ENCODE results near the gene TTC39C.
"Not testable (repeated sequence)": the region's sequence is repeated elsewhere in the genome, so short reads cannot be mapped to it uniquely, and the experiment has no call there.

TTC39C gene

DNA sequence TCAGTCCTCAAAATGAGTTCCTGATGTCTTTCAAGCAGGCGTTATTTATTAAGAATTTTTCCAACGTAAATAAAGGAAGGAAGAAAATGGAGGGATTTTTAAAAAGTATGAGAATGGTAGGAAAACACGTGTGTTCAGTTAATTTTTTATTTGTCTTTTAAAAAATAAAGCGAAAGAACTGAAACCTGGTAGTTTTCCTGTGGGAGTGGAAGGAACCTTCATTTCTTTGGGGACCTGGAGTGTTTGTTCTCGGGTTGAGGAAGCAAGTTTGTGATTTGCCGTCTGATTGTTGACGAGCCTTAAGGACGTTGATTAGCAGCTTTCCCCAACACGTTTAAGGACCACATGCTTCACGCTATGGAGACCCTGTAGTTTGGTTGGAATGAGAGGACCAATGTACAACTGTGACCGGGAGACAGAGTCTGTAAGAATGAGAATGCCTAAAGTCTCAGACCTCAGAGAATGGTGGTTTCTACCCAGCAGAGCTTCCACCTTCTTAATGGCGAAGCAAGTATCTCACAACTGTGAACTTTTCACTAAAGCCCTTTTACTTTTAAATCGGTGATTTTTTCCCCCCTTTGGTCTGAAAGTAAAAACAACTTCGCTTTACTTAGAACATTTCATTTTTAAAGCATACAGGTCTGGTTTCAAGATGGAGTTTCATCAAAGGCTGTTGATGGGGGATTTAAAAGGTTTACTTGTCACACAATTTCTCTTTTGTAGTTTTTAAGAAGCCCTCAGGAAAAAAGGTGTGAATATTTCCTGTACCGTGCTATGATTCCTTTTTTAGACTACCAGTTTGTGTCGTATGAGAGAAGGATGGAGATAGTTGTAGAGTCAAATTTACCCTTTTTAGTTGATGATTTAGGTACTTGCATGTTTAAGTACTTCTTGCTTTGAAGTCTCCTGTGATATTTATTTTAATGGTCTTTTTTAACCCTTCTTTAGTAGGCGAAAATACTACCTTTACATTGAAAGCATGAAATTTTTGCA, 1.4 kb downstream of the TTC39C start:
- DNase-seq (ENCODE audit: extremely low read depth in 1 of 2, low read depth in 1 of 2): no peak

DNA sequence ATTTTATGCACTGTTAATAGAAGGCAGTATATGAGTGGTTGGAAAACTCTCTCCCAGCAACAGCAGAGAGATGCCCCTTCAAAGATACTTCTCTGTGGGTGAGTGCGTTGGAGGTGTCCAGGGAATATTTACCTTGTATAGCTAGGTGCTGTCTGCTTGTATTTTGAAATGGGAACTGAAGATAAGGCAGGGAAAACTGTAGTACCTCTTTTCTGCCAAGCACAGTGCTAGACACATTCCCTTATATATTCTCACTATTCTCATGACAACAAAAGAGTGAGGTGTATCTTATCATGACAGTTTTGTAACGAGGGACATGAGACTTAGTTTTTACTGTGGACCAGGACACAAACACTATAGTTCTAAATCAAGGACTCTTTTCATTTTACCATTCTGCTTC, 2.1 kb downstream of the TTC39C start:
- DNase-seq (ENCODE audit: extremely low read depth in 1 of 2, low read depth in 1 of 2): no peak

DNA sequence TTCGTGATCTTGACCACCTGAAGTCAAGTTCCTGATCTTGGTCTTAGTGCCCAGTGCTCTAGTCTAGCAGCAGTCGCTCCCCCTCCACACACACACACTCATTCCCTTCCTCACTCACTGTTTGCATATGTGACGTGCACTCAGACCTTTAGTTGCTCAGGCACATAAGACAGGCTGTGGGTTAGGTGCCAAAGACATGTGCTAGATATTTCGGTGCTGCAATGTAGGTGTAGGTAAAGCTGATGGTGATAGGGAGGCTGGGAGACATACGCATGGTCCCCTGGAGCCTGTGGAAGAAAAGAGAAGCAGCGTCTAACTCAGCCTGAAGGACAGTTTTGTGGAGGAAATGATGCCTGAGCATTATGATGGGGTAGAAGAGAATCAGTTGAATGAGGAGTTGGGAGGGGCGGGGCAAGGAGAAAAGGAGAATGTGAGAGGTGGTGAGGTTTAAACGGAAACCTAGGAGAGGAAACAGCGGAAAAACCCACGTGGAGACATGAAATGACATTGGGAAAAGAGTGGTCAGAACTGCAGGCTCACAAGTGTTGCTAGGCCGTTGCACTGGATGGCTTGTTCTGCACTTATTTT, 3.8 kb downstream of the TTC39C start:
- no peak for DNase-seq (ENCODE audit: extremely low read depth in 1 of 2, low read depth in 1 of 2)

DNA sequence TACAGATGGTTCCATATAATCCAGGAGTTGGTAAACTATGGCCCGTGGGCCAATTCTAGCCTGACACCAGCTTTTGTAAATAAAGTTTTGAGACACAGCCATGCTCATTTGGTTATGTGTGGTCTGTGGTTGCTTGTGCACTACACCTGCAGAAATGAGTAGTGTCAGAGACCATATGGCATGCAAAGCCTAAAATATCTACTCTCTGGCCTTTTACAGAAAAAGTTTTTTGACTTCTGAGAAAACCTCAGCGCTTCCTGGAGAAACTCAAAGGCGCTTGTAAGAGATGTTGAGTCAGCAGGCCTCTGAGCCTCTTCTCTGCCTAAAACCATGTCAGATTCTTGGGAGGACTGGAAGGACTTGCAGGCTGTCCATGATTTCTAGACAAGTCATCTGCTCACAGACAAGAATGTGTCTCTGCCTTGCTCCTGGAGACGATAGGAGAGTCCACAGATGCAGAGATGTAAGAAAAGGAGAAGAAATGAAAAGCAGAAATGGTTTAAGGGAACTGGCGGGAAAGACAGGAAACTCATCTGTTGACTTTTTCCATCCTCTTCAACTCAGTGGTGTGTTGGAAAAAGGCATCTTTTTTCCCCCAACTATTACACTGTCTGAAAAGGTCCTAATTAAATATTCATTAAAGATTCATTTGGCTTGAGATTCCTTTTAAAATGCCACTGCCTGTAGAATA, 5.2 kb downstream of the TTC39C start:
- DNase-seq (ENCODE audit: extremely low read depth in 1 of 2, low read depth in 1 of 2): peak; percentile 19 to 50

DNA sequence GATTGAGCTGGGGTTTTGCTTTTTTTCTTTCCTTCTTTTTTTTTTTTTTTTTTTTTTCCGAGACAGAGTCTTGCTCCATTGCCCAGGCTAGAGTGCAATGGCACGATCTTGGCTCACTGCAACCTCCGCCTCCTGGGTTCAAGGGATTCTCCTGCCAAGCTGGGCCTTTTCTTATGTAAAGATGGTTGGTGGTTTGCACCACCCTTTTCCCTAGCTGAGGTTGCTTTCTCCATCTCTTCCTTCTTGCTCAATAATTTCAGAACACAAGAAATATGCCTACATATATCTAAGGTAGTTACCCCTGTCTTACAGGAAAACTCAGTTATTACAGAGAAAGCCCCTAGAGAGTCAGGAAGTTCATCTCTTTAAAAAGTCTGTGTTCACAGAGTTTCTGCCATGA, 7.0 kb downstream of the TTC39C start:
- no peak for DNase-seq (ENCODE audit: extremely low read depth in 1 of 2, low read depth in 1 of 2)

DNA sequence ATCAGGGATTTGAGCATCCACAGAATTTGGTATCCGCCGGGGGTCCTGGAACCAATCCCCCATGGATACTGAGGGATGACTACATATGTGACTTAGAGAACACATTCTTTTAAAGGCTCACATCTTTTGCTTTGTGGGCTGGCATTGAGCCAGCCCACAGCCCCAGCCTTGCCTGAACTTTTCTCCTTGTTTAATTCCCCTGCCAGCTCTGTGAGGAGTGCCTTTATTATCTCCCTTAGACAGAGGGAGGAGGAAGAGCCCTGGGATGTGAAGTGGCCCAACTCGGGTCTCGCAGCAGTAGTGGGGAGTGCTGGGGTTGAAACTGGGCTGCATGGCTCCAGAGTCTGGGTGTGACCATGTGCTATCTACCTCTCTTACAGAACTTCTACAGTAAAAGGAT, 7.6 kb downstream of the TTC39C start:
- DNase-seq (ENCODE audit: extremely low read depth in 1 of 2, low read depth in 1 of 2): no peak

DNA sequence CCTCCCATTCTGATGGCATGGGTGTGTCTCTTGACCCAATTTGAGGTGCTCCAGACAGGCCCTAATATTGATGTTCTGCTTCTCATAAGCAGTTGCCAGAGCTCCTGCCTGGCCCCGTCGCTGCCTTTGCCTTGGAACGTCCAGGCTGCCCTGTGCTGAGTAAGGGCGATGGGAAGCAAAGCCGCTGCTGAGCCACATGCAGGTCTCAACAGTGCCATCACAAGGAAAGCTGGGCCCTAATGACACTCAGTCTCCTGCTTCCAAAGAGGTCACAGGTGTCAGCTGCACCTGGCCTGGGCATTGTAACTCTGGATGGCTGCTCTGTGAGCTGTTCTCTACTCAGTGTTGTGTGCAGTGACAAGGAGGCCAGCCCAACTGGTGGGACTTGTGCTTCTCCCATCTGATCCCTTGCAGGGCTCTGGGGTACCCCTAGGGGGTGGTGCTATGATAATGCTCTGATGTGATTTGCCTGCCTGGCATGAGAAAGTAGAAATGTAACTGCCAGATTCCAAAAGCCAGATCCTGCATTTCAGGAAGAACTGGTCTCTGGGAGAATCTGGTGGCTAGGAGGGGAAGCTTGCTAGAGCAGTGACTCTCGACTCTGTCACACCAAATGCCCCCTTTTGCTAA, 8.7 kb downstream of the TTC39C start:
- no peak for DNase-seq (ENCODE audit: extremely low read depth in 1 of 2, low read depth in 1 of 2)

DNA sequence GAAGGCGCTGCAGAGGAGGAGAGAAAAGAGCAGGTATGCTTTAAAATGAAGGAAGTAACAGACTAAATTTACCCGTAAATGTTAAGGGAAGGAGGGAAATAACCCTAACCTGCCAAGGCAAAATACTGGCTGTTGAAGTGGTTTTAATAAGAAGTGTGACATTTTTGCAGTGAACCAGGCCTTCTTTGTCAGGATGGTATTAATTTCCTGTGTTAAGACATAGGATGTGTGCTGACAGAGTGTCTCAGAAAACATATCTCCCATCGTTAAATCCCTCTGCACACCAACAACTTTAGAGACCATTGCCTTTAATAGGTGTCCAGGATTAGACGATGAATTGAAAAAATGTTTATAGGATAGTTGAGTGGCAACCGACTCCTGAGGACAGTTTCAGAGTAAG, 9.9 kb downstream of the TTC39C start:
- no peak for DNase-seq (ENCODE audit: extremely low read depth in 1 of 2, low read depth in 1 of 2)

DNA sequence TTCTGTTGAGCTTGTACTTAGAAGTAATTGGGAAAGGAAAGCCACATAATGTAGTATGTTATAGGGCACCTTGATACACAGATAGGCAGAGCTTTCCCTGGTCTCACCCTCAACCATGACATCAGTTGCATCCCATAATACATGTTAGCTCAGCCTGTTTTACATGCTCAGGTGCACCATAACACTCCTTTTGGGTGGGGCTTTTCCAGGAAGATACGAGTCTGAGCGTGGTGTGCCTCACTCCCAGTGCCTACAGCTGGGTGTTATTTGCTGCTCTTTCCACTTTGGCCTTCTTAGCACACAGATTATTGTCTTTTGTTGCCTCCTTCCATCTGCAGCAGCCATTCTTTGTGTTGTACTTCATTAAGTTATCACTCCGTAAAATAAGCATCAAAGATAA, 11.9 kb downstream of the TTC39C start:
- DNase-seq (ENCODE audit: extremely low read depth in 1 of 2, low read depth in 1 of 2): no peak

DNA sequence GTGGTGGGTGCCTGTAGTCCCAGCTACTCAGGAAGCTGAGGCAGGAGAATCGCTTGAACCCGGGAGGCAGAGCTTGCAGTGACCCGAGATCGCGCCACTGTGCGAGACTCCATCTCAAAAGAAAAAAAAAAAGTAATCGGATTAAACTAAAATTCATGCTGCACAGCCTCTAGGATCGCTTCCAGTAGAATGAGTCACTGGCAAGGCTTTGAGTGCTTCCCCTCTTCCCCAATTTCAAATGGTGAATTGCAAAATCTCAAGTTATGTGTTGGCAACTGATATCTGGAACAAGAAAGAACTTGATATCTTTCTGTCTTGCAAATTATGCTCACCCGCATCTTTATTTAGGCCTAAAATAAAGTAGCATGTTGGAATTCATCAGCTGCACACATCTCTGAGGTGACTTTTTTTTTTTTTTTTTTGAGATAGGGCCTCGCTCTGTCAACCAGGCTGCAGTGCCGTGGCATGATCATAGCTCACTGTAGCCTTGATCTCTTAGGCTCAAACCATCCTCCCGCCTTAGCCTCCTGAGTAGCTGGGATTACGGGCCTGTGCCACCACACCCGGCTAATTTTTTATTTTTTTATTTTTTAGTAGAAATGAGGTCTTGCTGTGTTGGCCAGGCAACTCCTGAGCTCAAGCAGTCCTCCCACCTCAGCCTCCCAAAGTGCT, 12.7 kb downstream of the TTC39C start:
- DNase-seq (ENCODE audit: extremely low read depth in 1 of 2, low read depth in 1 of 2): no peak

DNA sequence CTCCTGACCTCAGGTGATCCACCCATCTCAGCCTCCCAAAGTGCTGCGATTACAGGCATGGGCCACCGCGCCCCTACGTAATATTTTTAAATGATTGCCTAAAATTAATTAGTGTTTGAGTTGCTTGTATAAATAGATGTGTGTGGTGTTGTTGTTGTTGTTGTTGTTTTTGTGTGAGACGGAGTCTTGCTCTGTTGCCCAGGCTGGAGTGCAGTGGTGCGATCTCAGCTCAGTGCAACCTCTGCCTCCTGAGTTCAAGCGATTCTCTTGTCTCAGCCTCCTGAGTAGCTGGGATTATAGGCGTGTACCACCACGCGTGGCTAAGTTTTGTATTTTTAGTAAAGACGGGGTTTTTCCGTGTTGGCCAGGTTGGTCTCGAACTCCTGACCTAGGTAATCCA, 14.4 kb downstream of the TTC39C start:
- DNase-seq (ENCODE audit: extremely low read depth in 1 of 2, low read depth in 1 of 2): not testable (repeated sequence)

DNA sequence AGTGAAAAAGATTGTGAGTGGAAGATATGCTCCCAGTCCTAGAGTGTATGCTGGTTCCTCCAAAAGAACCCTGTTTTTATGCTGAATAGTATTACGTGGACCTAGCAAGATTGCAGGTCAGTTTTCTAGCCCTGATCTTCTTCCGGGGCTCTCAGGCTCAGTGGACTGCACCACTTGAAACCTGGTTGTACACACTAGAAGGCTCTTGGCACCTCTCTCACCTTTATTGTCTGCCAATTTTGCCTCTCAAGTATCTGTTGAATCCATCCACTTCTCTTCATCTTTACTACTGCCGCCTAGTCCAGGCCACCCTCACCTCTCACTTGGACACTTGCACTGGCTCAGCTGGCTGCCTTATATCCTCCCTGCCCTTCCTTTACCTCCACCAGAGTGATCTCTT, 16.8 kb downstream of the TTC39C start:
- DNase-seq (ENCODE audit: extremely low read depth in 1 of 2, low read depth in 1 of 2): no peak

DNA sequence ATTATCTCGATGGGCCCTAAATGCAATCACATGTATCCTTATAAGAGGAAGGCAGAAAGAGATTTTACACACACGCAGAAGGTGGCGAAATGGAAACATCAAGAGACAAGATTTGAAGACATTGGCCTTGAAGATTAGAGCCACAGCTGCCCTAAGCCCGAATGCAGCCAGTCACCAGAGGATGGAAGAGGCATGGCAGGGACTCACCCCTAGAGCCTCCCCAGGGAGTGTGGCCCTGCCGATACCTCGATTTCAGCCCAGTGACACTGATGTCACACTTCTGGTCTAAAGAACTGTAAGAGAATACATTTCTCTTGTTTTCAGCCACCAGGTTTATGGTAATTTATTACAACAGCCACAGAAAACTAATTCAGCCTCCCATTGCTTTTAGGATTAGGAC, 17.4 kb downstream of the TTC39C start:
- DNase-seq (ENCODE audit: extremely low read depth in 1 of 2, low read depth in 1 of 2): no peak

DNA sequence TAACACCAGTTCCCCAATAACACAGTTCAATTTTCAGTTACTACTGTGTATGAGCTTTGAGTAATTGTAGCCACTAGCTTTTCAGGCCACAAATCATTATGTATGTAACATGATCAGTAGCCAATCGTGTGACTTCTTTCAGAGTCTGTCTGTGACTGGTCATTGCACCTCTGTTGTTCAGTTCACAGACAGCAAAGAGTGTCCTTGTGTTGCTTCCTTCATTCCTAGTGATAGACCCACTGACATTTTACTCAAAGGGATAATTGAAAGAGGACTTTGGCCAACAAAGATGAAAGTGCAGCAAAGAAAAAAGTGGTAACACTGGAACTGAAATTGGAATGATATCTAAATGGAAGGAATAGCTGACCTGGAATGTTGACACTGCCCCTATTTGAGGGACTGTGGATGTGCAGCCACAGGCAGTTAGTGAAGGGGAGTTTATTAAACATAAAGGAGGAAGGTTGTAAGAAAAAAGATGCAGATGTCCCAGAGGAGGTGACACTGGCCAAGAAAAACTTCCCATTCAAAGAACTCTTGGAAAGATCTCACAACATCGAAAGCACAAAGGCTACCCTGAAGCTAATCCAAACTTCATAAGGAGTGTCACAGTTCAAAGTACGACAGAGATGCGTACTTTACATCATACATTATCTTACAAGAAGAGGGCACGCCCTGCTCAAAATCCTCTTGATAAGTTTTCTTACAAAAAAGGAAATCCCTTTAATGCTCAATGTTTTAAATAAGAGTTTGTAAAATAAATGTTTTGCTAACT, 19.3 kb downstream of the TTC39C start:
- DNase-seq (ENCODE audit: extremely low read depth in 1 of 2, low read depth in 1 of 2): no peak

DNA sequence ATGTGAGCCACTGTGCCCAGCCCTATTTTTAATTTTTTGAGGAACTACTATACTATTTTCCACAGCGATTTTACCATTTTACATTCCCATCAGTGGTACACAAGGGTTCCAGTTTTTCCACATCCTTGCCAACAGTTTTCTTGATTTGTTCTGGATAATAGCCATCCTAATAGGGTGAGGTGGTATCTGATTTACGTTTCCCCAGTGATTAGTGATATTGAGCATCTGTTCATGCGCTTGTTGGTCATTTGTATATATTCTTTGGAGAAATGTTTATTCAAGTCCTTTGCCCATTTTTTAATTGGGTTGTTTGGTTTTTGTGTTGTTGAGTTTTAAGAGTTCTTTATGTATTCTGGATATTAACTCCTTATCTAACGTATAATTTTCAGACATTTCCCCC, 20.8 kb downstream of the TTC39C start:
- DNase-seq (ENCODE audit: extremely low read depth in 1 of 2, low read depth in 1 of 2): no peak

DNA sequence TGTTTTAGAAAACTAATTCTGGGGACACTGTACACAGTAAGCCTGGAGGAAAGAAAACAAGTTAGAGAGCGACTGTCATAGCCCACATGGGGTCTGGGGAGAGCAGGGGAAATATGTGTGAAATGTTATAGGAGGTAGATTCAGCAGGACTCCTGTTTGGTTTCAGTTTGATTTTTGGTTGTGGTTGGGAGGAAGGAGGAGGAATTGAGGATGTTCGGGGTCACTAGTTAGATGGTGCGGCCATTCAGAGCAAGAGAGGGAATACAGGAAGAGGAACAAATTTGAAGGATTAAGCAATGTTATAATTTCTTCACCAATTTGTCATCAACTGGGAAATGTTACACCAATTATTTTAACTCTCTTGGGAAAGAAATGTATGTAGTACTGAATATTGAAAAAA, 25.1 kb downstream of the TTC39C start:
- no peak for DNase-seq (ENCODE audit: extremely low read depth in 1 of 2, low read depth in 1 of 2)

DNA sequence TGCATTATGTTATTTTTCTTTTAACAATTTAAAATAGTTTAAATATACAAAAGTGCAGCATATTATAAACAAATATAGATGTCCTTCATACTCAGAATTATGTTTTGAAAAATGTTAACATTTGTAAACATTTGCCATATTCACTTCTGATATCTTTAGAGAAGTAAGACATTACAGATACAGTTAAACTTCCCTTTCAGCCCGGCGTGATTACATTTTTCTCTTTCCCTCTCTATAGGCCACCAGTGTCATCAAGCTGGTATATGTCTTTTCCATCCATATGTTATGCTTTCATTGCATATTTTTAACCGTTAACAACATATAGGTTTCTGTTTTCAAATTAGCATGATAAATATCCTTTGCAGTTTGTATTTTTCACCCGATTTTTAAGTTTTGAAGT, 27.1 kb downstream of the TTC39C start:
- no peak for DNase-seq (ENCODE audit: extremely low read depth in 1 of 2, low read depth in 1 of 2)

DNA sequence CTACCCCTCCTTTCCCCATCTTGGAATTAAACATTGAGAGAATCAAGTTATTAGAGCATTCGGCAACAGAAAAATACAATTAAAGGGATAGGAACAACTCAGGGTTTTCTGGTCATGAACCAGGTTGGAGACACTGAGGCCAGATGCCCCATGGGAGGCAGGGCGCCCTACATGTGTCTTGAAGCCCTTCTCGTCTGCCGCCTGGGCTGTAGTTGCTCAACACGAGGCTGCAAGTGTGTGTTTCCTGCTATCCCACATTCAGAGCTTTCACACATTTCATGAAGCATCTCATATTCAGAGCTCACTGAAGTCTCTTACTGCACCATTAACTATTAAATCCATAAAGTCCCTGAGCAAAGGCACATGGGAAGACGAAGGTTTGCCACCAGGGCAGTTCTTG, 28.8 kb downstream of the TTC39C start:
- DNase-seq (ENCODE audit: extremely low read depth in 1 of 2, low read depth in 1 of 2): no peak

DNA sequence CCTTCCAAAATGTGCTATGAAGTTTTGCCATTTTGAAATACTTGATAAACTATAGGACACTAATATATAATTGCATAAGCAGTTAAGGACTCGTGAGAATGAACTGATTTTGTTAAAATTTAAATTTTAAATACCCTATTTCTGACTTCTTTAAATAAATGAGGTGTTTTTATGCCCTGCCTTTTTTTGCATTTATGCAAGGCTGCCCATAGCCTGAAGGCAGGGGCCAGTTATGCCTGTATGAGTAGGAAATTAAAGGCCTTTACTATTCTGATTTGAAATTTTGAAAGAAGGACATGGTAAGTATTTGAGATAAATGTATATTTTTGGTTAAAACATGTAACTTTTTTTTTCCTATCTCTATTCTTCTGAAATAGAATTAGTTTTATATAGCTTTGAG, 33.7 kb downstream of the TTC39C start:
- DNase-seq (ENCODE audit: extremely low read depth in 1 of 2, low read depth in 1 of 2): no peak

DNA sequence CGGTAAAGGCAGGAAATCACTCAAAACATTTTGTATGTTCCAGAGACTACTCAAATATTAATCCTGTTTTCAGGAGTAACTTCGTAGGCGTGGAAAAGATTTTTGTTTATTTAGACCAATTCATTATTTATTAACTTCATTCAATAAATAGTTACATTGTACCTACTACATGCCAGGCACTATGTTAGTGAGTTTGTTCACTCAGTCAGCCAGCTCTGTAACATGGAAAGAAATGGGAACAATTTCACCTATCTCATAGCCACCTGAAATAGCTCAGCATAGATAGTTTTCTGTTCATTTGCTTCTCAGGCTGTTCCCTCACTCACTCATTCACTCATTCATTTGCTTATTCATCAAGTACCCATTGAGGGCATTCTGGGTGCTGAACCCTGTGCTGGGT, 34.6 kb downstream of the TTC39C start:
- no peak for DNase-seq (ENCODE audit: extremely low read depth in 1 of 2, low read depth in 1 of 2)
